ENCODE data around the gene PDLIM5.

DNA sequence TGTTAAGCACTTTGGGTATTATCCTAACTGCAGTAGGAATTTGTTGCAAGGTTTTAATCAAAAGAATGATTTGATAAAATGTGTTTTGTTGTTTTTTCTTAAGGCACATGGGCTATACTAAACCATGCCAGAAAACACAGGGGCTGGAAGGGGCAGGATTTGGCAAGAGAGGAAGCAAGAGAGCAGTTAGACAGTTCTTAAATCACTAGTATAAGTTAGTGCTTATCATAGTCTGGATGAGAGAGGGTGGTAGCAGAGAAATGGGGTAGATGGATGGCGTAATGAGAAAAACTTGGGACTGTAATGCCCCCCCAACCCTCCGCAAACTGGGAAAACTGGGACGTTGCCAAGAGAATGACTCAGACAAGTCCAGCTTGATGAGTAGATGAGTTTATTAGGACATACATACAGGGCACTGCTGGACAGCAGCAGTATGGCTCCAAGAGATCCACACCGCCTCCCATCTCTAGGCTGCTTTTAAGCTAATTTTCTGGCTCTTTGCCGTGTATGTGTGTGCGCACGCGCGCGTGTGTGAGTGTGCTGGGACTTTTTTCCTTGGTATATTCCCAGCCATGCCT, 151.5 kb downstream of the PDLIM5 start:
- TF ChIP-seq CTCF (IDR thresholded peaks at IDR 0.05) (no peak), POLR2A (IDR thresholded peaks at IDR 0.05) (no peak)

Data from thyroid gland (tissue), 4 donors.